ENCODE measurements around the gene DNAJC5.

DNAJC5 gene

GRCh38 chr20:63856098-63856511 lies 38.8 kb upstream of the DNAJC5 start:
- peaks cover 4% of the 10 kb centered on the region for H3K4me1 Mint-ChIP-seq (ENCODE audit: low read depth)
- no peaks in the 10 kb centered on the region for H3K9me3 Mint-ChIP-seq
- no peaks in the 10 kb centered on the region for H3K27me3 Mint-ChIP-seq (ENCODE audit: low read depth)
- no peak overlapping the region for H3K27ac Mint-ChIP-seq
- H3K36me3 Mint-ChIP-seq (ENCODE audit: low read depth): peaks cover 6% of the 10 kb centered on the region
- no peak for DNase-seq (ENCODE audit: low spot score)
- no peak overlapping the region for H3K4me3 Mint-ChIP-seq

- no peak for DNase-seq (ENCODE audit: low spot score)
- Mint-ChIP-seq H3K4me1 (ENCODE audit: low read depth) (peaks cover 1% of the 10 kb centered on the region), H3K27ac (no peak overlapping the region), H3K9me3 (no peaks in the 10 kb centered on the region), H3K4me3 (no peak overlapping the region), H3K27me3 (ENCODE audit: low read depth) (no peaks in the 10 kb centered on the region), H3K36me3 (ENCODE audit: low read depth) (peaks cover 6% of the 10 kb centered on the region)
Observed at GRCh38 chr20:63857764-63858392, 37.0 kb upstream of the DNAJC5 start.

DNA sequence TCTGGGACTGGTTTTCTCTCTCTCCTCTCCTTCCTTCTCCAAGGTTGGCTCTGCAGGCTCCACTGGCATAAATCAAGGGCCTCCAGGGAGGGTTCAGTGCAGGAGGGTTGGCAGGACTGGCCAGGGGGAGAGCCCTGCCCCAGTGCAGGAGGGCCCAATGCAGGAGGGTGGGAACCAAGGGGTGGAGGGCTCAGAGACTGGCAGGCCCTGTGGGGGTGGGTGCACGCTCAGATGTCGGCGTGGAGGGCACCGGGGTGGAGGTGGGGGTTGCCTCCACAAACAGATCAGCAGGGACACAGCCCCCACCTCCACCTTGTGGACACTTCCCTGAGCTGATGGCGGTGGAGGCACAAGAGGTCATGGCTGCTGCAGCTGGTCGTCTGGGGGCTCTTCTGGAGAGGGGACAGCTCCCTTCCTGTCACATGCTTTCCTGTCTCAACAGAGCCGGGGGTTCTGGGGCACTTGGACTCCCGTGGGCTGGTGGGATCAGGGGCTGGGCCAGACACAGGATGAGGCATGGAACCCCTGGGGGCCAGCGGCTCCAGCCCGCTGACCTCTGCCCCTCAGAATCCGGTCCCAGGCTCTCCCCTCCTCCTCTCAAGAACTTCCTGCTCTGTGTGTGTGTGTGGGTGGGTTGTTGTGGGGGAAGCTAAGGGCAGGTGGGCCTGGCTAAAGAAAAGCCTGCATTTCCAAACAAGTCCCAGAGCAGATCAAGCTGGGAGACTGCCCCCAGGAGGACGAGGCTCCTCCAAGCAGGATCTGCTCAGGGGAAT lies 36.3 kb upstream of the DNAJC5 start:
- no peak overlapping the region for H3K4me3 Mint-ChIP-seq
- H3K9me3 Mint-ChIP-seq: no peaks in the 10 kb centered on the region
- peaks cover 11% of the 10 kb centered on the region for H3K36me3 Mint-ChIP-seq (ENCODE audit: low read depth)
- peaks cover 7% of the 10 kb centered on the region for H3K4me1 Mint-ChIP-seq (ENCODE audit: low read depth)
- no peak overlapping the region for H3K27ac Mint-ChIP-seq
- no peaks in the 10 kb centered on the region for H3K27me3 Mint-ChIP-seq (ENCODE audit: low read depth)
- no peak for DNase-seq (ENCODE audit: low spot score)

DNA sequence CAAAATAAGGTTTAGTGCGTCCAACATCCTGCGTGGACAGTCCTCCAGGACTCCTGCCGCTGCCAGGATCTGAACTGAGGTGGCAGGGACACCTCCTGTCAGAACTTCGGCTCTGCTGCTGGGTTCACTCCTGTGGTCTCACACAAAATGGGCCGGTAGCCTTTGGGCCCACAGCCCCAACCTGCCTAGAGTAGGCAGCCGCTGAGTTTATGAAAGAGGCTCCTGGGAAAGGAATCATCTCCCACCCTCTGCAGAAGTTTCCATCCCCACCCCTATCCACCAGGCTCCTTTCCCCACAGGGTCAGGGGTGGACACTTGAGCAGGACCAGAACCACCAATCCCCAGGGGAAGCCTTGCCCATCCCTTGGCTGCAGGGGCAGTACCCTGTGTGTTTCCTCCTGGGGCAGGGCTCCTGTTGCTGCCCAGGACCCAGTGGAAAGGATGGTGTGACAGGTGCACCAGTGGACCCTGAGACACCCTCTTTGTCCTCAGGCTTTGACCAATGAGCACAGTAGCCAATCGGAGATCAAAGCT lies 35.7 kb upstream of the DNAJC5 start:
- H3K27ac Mint-ChIP-seq: no peak overlapping the region
- peaks cover 11% of the 10 kb centered on the region for H3K4me1 Mint-ChIP-seq (ENCODE audit: low read depth)
- no peaks in the 10 kb centered on the region for H3K27me3 Mint-ChIP-seq (ENCODE audit: low read depth)
- no peak overlapping the region for H3K4me3 Mint-ChIP-seq
- no peaks in the 10 kb centered on the region for H3K9me3 Mint-ChIP-seq
- no peak for DNase-seq (ENCODE audit: low spot score)
- H3K36me3 Mint-ChIP-seq (ENCODE audit: low read depth): peaks cover 16% of the 10 kb centered on the region

- Mint-ChIP-seq H3K4me3 (no peak overlapping the region), H3K27me3 (ENCODE audit: low read depth) (no peaks in the 10 kb centered on the region), H3K27ac (no peak overlapping the region), H3K4me1 (ENCODE audit: low read depth) (peaks cover 11% of the 10 kb centered on the region), H3K36me3 (ENCODE audit: low read depth) (peaks cover 16% of the 10 kb centered on the region), H3K9me3 (no peaks in the 10 kb centered on the region)
- no peak for DNase-seq (ENCODE audit: low spot score)
Observed at GRCh38 chr20:63860325-63861051, 34.4 kb upstream of the DNAJC5 start.

DNA sequence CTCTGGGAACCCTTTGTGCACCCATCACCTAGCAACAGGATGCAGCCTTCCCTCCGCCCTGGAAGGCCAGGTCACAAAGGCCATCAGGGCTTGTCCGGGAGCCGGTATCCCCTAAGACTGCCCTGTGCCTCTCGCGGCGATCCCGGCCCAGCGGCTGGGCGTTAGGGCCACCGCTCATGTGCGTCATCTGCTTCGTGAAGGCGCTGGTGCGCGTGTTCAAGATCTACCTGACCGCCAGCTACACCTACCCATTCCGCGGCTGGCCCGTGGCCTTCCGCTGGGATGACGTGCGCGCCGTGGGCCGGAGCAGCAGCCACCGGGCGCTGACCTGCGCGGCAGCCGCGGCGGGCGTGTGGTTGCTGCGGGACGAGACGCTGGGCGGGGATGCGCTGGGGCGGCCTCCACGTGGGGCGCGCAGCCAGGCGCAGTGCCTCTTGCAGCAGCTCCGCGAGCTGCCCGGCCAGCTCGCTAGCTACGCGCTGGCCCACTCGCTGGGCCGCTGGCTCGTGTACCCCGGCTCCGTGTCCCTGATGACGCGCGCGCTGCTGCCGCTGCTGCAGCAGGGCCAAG lies 33.5 kb upstream of the DNAJC5 start, which contains the start of gene ABHD16B:
Gene ABHD16B, plus strand, starts transcription at position 134 of the 570 bp plus-strand sequence. Its CDS starts 43 bp downstream, at position 177.
- no peaks in the 10 kb centered on the region for H3K9me3 Mint-ChIP-seq
- H3K27ac Mint-ChIP-seq: no peak within 1 kb of the TSS
- peaks cover 14% of the 10 kb centered on the region for H3K4me1 Mint-ChIP-seq (ENCODE audit: low read depth)
- no peak within 1 kb of the TSS for H3K4me3 Mint-ChIP-seq
- peaks cover 19% of the 10 kb centered on the region for H3K36me3 Mint-ChIP-seq (ENCODE audit: low read depth)
- no peak for DNase-seq (ENCODE audit: low spot score)
- no peaks in the 10 kb centered on the region for H3K27me3 Mint-ChIP-seq (ENCODE audit: low read depth)

GRCh38 chr20:63861981-63862901 lies 32.7 kb upstream of the DNAJC5 start:
- Mint-ChIP-seq H3K9me3 (no peaks in the 10 kb centered on the region), H3K4me1 (ENCODE audit: low read depth) (peaks cover 14% of the 10 kb centered on the region), H3K36me3 (ENCODE audit: low read depth) (peaks cover 19% of the 10 kb centered on the region), H3K27ac (no peak overlapping the region), H3K27me3 (ENCODE audit: low read depth) (no peaks in the 10 kb centered on the region), H3K4me3 (no peak overlapping the region)
- DNase-seq (ENCODE audit: low spot score): no peak

DNA sequence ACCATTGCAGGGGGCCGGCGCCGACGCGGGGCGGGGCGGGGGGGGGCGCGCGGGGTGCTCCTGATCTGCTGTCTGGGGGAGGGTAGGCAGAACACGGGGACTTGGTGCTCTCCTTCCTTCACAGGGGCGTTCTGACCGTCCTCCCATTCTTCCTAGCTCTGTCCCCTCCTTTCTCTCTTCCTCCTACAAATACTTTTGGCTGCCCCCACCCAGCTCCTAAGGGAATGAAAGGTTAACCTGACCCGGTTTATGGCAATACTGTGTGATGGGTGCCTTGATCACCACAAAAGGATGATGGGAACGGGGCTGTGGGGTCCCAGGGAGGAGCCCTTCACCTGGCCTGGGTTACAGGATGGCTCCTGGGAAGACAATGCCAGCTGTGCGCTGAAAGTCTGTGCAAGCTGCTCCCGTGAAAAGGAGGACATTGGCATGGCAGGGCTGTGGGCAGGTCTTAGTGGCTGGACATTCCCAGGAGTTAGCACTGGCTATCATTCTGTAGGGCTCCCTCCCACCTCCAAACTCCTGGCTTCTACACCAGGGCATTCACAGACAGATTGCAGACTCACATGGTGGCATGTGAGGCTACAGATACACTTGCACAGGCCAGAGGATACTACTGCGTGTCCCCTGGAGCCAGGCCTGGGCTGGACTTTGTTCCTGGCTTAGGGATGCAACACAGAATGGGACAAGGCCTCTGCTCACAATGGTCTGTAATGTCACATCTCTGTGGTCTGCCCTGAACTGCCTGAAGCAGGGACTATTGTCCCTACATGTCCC lies 31.7 kb upstream of the DNAJC5 start:
- peaks cover 14% of the 10 kb centered on the region for H3K4me1 Mint-ChIP-seq (ENCODE audit: low read depth)
- H3K27ac Mint-ChIP-seq: peak overlapping the region; percentile 97
- H3K9me3 Mint-ChIP-seq: no peaks in the 10 kb centered on the region
- no peak for DNase-seq (ENCODE audit: low spot score)
- peak overlapping the region; percentile 90 for H3K4me3 Mint-ChIP-seq
- no peaks in the 10 kb centered on the region for H3K27me3 Mint-ChIP-seq (ENCODE audit: low read depth)
- peaks cover 21% of the 10 kb centered on the region for H3K36me3 Mint-ChIP-seq (ENCODE audit: low read depth)

DNA sequence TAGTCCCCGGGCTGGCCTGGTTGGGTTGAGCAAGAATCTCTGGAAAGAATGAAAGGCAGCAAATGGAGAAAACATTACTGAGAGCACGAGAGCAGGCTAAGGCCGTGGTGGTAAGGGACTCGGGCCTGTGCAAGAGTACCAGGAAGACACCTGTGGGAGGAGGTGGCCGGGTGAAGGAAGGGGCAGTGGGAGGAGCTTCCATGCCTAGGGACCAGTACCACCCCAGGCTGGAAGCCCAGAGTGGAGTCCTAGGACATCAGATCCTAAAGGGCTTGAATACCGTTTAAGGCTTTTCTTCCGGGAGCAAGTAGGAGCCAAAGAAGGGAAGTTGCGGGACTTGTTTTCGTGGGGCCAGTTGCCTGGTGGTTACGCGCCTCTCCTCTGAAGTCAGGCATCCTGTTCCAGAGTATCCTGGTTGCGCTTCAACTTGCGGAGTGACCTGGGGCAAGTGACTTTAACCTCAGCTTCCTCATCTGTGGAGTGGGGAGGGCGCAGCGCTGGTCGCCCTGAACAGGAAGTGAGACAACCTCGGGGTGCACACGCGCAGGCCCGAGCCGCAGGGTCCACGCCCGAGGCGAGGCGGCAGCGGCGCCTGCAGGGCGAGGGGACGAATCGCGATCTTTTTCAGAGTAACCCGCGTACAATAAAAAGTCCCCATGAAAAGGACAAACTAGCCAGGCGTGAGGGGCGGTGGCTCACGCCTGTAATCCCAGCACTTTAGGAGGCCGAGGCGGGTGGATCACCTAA lies 31.0 kb upstream of the DNAJC5 start:
- H3K9me3 Mint-ChIP-seq: no peaks in the 10 kb centered on the region
- peaks cover 22% of the 10 kb centered on the region for H3K36me3 Mint-ChIP-seq (ENCODE audit: low read depth)
- no peaks in the 10 kb centered on the region for H3K27me3 Mint-ChIP-seq (ENCODE audit: low read depth)
- peak; percentile 81 for DNase-seq (ENCODE audit: low spot score)
- H3K4me3 Mint-ChIP-seq: peak overlapping the region; percentile 90
- H3K4me1 Mint-ChIP-seq (ENCODE audit: low read depth): peaks cover 13% of the 10 kb centered on the region
- H3K27ac Mint-ChIP-seq: peak overlapping the region; percentile 97

GRCh38 chr20:63864545-63864977 lies 30.4 kb upstream of the DNAJC5 start:
- no peaks in the 10 kb centered on the region for H3K9me3 Mint-ChIP-seq
- H3K27me3 Mint-ChIP-seq (ENCODE audit: low read depth): no peaks in the 10 kb centered on the region
- peaks cover 26% of the 10 kb centered on the region for H3K36me3 Mint-ChIP-seq (ENCODE audit: low read depth)
- H3K4me1 Mint-ChIP-seq (ENCODE audit: low read depth): peaks cover 13% of the 10 kb centered on the region
- DNase-seq (ENCODE audit: low spot score): no peak
- H3K4me3 Mint-ChIP-seq: peak overlapping the region; percentile 90
- H3K27ac Mint-ChIP-seq: peak overlapping the region; percentile 97

DNA sequence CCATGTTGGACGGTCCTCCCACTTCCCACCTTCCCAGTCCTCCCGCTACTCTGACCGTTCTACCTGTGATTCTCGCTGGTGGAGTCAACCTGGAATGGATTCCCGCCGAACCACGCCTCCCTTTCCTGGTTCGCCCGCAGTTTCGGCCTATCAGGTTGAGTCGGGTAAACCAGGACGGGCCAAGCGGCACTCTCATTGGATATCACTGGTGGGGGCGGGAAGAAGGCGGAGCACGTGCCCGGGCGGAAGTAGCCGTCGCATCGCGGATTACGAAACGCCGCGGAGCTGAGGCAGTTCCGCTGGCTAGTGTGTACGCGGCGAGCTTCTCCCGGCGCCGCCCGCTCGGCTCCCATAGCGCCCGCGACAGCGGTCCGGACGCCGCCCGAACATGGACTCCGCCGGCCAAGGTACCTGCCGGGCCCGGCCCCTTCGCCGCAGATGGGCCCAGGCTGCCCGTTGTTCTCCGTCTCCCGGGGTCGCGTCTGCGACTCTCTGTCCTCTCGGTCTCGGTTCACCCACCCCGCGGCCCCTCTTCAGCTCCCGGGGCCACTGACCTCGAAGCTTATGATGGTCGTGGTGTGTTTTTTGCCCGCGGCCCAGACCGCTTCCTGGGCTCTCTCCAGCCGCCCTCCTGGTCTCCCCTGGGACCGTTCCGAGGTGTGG lies 29.8 kb upstream of the DNAJC5 start, which contains the start of gene TPD52L2:
Gene TPD52L2, plus strand, starts transcription at position 293 of the 663 bp plus-strand sequence. Its CDS starts 96 bp downstream, at position 389.
- Mint-ChIP-seq H3K4me3 (peak within 1 kb of the TSS; percentile 90), H3K27me3 (ENCODE audit: low read depth) (no peaks in the 10 kb centered on the region), H3K4me1 (ENCODE audit: low read depth) (peaks cover 13% of the 10 kb centered on the region), H3K27ac (peak within 1 kb of the TSS; percentile 97), H3K36me3 (ENCODE audit: low read depth) (peaks cover 28% of the 10 kb centered on the region), H3K9me3 (no peaks in the 10 kb centered on the region)
- DNase-seq (ENCODE audit: low spot score): peak; percentile 98

Measured in T-helper 2 cell treated with Interferon-gamma antibody and Interleukin-4, amounts not matched to agents 5 μg/mL and 100 μg/mL, for 36 hours (primary cell).